HEK293 (cell line): ENCODE measurements around the gene RABGEF1.

ENCODE experiments used
- ZNF184 ChIP-seq: fragments of 450-650 bp; IDR thresholded peaks from 2 replicates; pipeline ENCODE4 v1.5.1; 2018; ENCODE audit warnings: missing biosample characterization, mild to moderate bottlenecking, missing genetic modification characterization
- ZNF510 ChIP-seq: fragments of 450-650 bp; formaldehyde crosslinking; IDR thresholded peaks from 2 replicates; pipeline ENCODE4 v1.5.1; 2018; ENCODE audit warnings: mild to moderate bottlenecking, missing genetic modification characterization, missing biosample characterization; ENCODE audit not compliant: insufficient replicate concordance
- ZNF544 ChIP-seq: fragments of 450-650 bp; formaldehyde crosslinking; IDR thresholded peaks from 2 replicates; pipeline ENCODE4 v1.5.0; 2017; ENCODE audit warnings: missing biosample characterization, missing genetic modification characterization
- ZXDB ChIP-seq: fragments of 450-650 bp; formaldehyde crosslinking; IDR thresholded peaks from 2 replicates; pipeline ENCODE4 v1.5.1; 2016; ENCODE audit warnings: missing biosample characterization, missing genetic modification characterization
- TF ChIP-seq, protein P1 (sequence below): fragments of 450-650 bp; formaldehyde crosslinking; conservative IDR thresholded peaks from 2 replicates; pipeline ENCODE4 v1.5.1; 2016; ENCODE audit warnings: low read depth, missing biosample characterization, missing genetic modification characterization
- TF ChIP-seq, protein P2 (sequence below): fragments of 450-650 bp; formaldehyde crosslinking; IDR thresholded peaks from 2 replicates; pipeline ENCODE4 v1.5.1; 2016; ENCODE audit warnings: missing biosample characterization, missing genetic modification characterization
- TF ChIP-seq, protein P3 (sequence below): fragments of 450-650 bp; formaldehyde crosslinking; IDR thresholded peaks from 2 replicates; pipeline ENCODE4 v1.5.1; 2016; ENCODE audit warnings: missing biosample characterization, missing genetic modification characterization
- TF ChIP-seq, protein P4 (sequence below): fragments of 450-650 bp; formaldehyde crosslinking; IDR thresholded peaks from 2 replicates; pipeline ENCODE4 v1.5.1; 2016; ENCODE audit warnings: missing biosample characterization, missing genetic modification characterization, low read depth
- TF ChIP-seq, protein P5 (sequence below): fragments of 450-650 bp; formaldehyde crosslinking; IDR thresholded peaks from 2 replicates; pipeline ENCODE4 v1.5.1; 2016; ENCODE audit warnings: missing biosample characterization, missing genetic modification characterization

DNA sequence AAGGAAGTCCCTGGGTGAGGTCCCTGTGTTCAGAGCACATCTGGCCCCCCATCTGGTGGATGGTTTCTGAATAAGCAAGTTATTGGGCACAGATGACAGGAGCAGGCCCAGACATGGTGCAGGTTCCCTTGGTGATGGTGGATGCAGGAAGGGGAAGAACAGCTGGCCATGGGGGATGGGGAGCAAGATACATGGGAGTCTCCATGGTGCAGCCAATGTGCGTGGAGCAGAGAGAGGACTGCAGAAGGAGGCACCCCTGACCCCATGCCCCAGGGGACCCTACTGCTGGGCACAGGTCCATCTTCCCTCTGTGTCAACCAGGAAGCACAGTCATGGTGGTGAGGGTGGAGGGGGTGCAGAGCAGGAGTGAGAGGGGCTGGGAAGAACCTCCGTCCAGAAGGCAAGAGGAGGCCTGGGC, 43.8 kb upstream of the RABGEF1 start:
- TF ChIP-seq ZNF544 (tag by site-specific recombination), result no peak
- TF ChIP-seq, protein P1, sequence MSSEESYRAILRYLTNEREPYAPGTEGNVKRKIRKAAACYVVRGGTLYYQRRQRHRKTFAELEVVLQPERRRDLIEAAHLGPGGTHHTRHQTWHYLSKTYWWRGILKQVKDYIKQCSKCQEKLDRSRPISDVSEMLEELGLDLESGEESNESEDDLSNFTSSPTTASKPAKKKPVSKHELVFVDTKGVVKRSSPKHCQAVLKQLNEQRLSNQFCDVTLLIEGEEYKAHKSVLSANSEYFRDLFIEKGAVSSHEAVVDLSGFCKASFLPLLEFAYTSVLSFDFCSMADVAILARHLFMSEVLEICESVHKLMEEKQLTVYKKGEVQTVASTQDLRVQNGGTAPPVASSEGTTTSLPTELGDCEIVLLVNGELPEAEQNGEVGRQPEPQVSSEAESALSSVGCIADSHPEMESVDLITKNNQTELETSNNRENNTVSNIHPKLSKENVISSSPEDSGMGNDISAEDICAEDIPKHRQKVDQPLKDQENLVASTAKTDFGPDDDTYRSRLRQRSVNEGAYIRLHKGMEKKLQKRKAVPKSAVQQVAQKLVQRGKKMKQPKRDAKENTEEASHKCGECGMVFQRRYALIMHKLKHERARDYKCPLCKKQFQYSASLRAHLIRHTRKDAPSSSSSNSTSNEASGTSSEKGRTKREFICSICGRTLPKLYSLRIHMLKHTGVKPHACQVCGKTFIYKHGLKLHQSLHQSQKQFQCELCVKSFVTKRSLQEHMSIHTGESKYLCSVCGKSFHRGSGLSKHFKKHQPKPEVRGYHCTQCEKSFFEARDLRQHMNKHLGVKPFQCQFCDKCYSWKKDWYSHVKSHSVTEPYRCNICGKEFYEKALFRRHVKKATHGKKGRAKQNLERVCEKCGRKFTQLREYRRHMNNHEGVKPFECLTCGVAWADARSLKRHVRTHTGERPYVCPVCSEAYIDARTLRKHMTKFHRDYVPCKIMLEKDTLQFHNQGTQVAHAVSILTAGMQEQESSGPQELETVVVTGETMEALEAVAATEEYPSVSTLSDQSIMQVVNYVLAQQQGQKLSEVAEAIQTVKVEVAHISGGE (tag by site-specific recombination), result no peak
- no peak for TF ChIP-seq ZNF184
- TF ChIP-seq, protein P2, sequence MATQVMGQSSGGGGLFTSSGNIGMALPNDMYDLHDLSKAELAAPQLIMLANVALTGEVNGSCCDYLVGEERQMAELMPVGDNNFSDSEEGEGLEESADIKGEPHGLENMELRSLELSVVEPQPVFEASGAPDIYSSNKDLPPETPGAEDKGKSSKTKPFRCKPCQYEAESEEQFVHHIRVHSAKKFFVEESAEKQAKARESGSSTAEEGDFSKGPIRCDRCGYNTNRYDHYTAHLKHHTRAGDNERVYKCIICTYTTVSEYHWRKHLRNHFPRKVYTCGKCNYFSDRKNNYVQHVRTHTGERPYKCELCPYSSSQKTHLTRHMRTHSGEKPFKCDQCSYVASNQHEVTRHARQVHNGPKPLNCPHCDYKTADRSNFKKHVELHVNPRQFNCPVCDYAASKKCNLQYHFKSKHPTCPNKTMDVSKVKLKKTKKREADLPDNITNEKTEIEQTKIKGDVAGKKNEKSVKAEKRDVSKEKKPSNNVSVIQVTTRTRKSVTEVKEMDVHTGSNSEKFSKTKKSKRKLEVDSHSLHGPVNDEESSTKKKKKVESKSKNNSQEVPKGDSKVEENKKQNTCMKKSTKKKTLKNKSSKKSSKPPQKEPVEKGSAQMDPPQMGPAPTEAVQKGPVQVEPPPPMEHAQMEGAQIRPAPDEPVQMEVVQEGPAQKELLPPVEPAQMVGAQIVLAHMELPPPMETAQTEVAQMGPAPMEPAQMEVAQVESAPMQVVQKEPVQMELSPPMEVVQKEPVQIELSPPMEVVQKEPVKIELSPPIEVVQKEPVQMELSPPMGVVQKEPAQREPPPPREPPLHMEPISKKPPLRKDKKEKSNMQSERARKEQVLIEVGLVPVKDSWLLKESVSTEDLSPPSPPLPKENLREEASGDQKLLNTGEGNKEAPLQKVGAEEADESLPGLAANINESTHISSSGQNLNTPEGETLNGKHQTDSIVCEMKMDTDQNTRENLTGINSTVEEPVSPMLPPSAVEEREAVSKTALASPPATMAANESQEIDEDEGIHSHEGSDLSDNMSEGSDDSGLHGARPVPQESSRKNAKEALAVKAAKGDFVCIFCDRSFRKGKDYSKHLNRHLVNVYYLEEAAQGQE (tag by site-specific recombination), result no peak
- TF ChIP-seq, protein P3, sequence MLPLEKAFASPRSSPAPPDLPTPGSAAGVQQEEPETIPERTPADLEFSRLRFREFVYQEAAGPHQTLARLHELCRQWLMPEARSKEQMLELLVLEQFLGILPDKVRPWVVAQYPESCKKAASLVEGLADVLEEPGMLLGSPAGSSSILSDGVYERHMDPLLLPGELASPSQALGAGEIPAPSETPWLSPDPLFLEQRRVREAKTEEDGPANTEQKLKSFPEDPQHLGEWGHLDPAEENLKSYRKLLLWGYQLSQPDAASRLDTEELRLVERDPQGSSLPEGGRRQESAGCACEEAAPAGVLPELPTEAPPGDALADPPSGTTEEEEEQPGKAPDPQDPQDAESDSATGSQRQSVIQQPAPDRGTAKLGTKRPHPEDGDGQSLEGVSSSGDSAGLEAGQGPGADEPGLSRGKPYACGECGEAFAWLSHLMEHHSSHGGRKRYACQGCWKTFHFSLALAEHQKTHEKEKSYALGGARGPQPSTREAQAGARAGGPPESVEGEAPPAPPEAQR, result no peak
- TF ChIP-seq, protein P4, sequence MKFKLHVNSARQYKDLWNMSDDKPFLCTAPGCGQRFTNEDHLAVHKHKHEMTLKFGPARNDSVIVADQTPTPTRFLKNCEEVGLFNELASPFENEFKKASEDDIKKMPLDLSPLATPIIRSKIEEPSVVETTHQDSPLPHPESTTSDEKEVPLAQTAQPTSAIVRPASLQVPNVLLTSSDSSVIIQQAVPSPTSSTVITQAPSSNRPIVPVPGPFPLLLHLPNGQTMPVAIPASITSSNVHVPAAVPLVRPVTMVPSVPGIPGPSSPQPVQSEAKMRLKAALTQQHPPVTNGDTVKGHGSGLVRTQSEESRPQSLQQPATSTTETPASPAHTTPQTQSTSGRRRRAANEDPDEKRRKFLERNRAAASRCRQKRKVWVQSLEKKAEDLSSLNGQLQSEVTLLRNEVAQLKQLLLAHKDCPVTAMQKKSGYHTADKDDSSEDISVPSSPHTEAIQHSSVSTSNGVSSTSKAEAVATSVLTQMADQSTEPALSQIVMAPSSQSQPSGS, result no peak
- TF ChIP-seq ZNF510 (tag by site-specific recombination), result no peak
- TF ChIP-seq, protein P5, sequence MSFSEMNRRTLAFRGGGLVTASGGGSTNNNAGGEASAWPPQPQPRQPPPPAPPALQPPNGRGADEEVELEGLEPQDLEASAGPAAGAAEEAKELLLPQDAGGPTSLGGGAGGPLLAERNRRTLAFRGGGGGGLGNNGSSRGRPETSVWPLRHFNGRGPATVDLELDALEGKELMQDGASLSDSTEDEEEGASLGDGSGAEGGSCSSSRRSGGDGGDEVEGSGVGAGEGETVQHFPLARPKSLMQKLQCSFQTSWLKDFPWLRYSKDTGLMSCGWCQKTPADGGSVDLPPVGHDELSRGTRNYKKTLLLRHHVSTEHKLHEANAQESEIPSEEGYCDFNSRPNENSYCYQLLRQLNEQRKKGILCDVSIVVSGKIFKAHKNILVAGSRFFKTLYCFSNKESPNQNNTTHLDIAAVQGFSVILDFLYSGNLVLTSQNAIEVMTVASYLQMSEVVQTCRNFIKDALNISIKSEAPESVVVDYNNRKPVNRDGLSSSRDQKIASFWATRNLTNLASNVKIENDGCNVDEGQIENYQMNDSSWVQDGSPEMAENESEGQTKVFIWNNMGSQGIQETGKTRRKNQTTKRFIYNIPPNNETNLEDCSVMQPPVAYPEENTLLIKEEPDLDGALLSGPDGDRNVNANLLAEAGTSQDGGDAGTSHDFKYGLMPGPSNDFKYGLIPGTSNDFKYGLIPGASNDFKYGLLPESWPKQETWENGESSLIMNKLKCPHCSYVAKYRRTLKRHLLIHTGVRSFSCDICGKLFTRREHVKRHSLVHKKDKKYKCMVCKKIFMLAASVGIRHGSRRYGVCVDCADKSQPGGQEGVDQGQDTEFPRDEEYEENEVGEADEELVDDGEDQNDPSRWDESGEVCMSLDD (tag by site-specific recombination), result no peak
- TF ChIP-seq ZXDB, result no peak
